GM19468 (cell line): ENCODE data around the gene FAP.

Source experiments
- ATAC-seq: cut with Tn5 transposase; IDR thresholded peaks from one replicate; pipeline ENCODE4 v1.9.1; 2021; ENCODE audit warnings: mild to moderate bottlenecking, moderate library complexity, moderate number of reproducible peaks; ENCODE audit not compliant: unreplicated experiment; ENCODE audit errors: extremely low read depth

FAP gene

GRCh38 chr2:162243715-162244114, 470 bp upstream of the FAP start:
- ATAC-seq = no peak

- ATAC-seq = no peak
These were observed 512 bp downstream of the FAP start for GRCh38 chr2:162242586-162243280.

- ATAC-seq = no peak
These were observed 1.7 kb downstream of the FAP start for GRCh38 chr2:162241571-162241970.

GRCh38 chr2:162234620-162235462, 8.4 kb downstream of the FAP start:
- ATAC-seq = no peak

GRCh38 chr2:162233197-162233596, 10.0 kb downstream of the FAP start:
- no peak for ATAC-seq

- ATAC-seq = no peak
These were observed 10.6 kb downstream of the FAP start for GRCh38 chr2:162232671-162233070.

- no peak for ATAC-seq
These were observed 11.2 kb downstream of the FAP start for GRCh38 chr2:162232027-162232426.

- no peak for ATAC-seq
These were observed 12.5 kb downstream of the FAP start for GRCh38 chr2:162230761-162231160.

GRCh38 chr2:162226836-162227235, 16.4 kb downstream of the FAP start:
- ATAC-seq = no peak

GRCh38 chr2:162221064-162221463, 22.2 kb downstream of the FAP start:
- ATAC-seq = no peak

- no peak for ATAC-seq
These were observed 22.9 kb downstream of the FAP start for GRCh38 chr2:162220368-162220767.

- no peak for ATAC-seq
These were observed 23.8 kb downstream of the FAP start for GRCh38 chr2:162219426-162219825.

- ATAC-seq = no peak
These were observed 25.6 kb downstream of the FAP start for GRCh38 chr2:162217598-162217997.

GRCh38 chr2:162215162-162215561, 28.1 kb downstream of the FAP start:
- ATAC-seq = no peak

- no peak for ATAC-seq
These were observed 30.9 kb downstream of the FAP start for GRCh38 chr2:162212366-162212765.

- no peak for ATAC-seq
These were observed 31.5 kb downstream of the FAP start for GRCh38 chr2:162211732-162212131.

GRCh38 chr2:162210385-162210784, 32.9 kb downstream of the FAP start:
- ATAC-seq = no peak

- ATAC-seq = no peak
These were observed 41.0 kb downstream of the FAP start for GRCh38 chr2:162202203-162202602.

- no peak for ATAC-seq
These were observed 42.6 kb downstream of the FAP start for GRCh38 chr2:162200636-162201035.

- no peak for ATAC-seq
These were observed 43.3 kb downstream of the FAP start for GRCh38 chr2:162199913-162200312.

GRCh38 chr2:162198239-162198638, 45.0 kb downstream of the FAP start:
- ATAC-seq = no peak
